ENCODE results near the gene FMN1. TPM values are rescaled to one million over a fixed set of nuclear protein-coding genes. Genes with fewer than 3 reads are reported as not detected.
"Not testable (repeated sequence)": the region's sequence is repeated elsewhere in the genome, so short reads cannot be mapped to it uniquely, and the experiment has no call there.

Gene FMN1
- total RNA-seq, 1 donor from 2014 or later, result 5.3 TPM

- no peak for DNase-seq
These were observed 340.9 kb downstream of the FMN1 start for GRCh38 chr15:32853592-32853991.

GRCh38 chr15:32852771-32853170 is 341.7 kb downstream of the FMN1 start:
- DNase-seq, result no peak

GRCh38 chr15:32852017-32852416 is 342.5 kb downstream of the FMN1 start:
- DNase-seq, result no peak

- DNase-seq, result no peak
These were observed 342.9 kb downstream of the FMN1 start for GRCh38 chr15:32851572-32851971.

GRCh38 chr15:32849769-32850668 is 344.5 kb downstream of the FMN1 start:
- no peak for DNase-seq

GRCh38 chr15:32846671-32847070 is 347.8 kb downstream of the FMN1 start:
- not testable (repeated sequence) for DNase-seq

GRCh38 chr15:32844118-32844711 is 350.3 kb downstream of the FMN1 start:
- peak; percentile 39 for DNase-seq

- no peak for DNase-seq
These were observed 351.2 kb downstream of the FMN1 start for GRCh38 chr15:32843219-32843815.

- no peak for DNase-seq
These were observed 352.4 kb downstream of the FMN1 start for GRCh38 chr15:32842081-32842480.

GRCh38 chr15:32840507-32841245 is 353.8 kb downstream of the FMN1 start:
- DNase-seq, result no peak

GRCh38 chr15:32838820-32839219 is 355.7 kb downstream of the FMN1 start:
- no peak for DNase-seq

- DNase-seq, result no peak
These were observed 356.2 kb downstream of the FMN1 start for GRCh38 chr15:32838338-32838737.

GRCh38 chr15:32837935-32838334 is 356.6 kb downstream of the FMN1 start:
- no peak for DNase-seq

GRCh38 chr15:32834156-32834555 is 360.4 kb downstream of the FMN1 start:
- DNase-seq, result no peak

- no peak for DNase-seq
These were observed 361.1 kb downstream of the FMN1 start for GRCh38 chr15:32833379-32833821.

- no peak for DNase-seq
These were observed 363.0 kb downstream of the FMN1 start for GRCh38 chr15:32831485-32831884.

- DNase-seq, result no peak
These were observed 364.3 kb downstream of the FMN1 start for GRCh38 chr15:32830241-32830640.

GRCh38 chr15:32829436-32829835 is 365.1 kb downstream of the FMN1 start:
- no peak for DNase-seq

GRCh38 chr15:32828507-32829186 is 365.9 kb downstream of the FMN1 start:
- no peak for DNase-seq

GRCh38 chr15:32826685-32827084 is 367.8 kb downstream of the FMN1 start:
- no peak for DNase-seq

- no peak for DNase-seq
These were observed 369.3 kb downstream of the FMN1 start for GRCh38 chr15:32825219-32825618.

- no peak for DNase-seq
These were observed 369.7 kb downstream of the FMN1 start for GRCh38 chr15:32824777-32825176.

All from tongue (tissue), 2 donors.